GM23338 (cell line): ENCODE data around the gene PPP4R1. TPM values are rescaled to one million over a fixed set of nuclear protein-coding genes. Genes with fewer than 3 reads are reported as not detected.

Source experiments
- ATAC-seq: fragments of 200-7000 bp; cut with Tn5 transposase; 3 replicates; pipeline ENCODE4 v1.9.1; 2020
- DNase-seq: peaks from one replicate; pipeline ENCODE4 v3.0.0-alpha.2; 2015; ENCODE audit warnings: low spot score
- H2AFZ ChIP-seq: fragments of 200-600 bp; sonication (generic); 2 replicates; pipeline ENCODE4 v1.8.0; 2016; ENCODE audit warnings: antibody characterized with exemption, mild to moderate bottlenecking, moderate library complexity
- H3F3A ChIP-seq: fragments of 200-600 bp; sonication (generic); replicated peaks from 2 replicates; pipeline ENCODE4 v1.8.0; 2017; ENCODE audit warnings: antibody characterized with exemption, mixed run types, low read depth
- H3K27ac ChIP-seq: fragments of 200-600 bp; sonication (generic); 2 replicates; pipeline ENCODE4 v1.6.1; 2016; ENCODE audit warnings: low read depth
- H3K27me3 ChIP-seq: fragments of 200-600 bp; sonication (generic); 2 replicates; pipeline ENCODE4 v1.8.0; 2016; ENCODE audit warnings: mild to moderate bottlenecking, mixed run types, moderate library complexity; ENCODE audit not compliant: insufficient read depth
- H3K36me3 ChIP-seq: fragments of 200-600 bp; sonication (generic); 2 replicates; pipeline ENCODE4 v1.8.0; 2016; ENCODE audit warnings: mild to moderate bottlenecking; ENCODE audit not compliant: insufficient read depth
- H3K4me1 ChIP-seq: fragments of 200-600 bp; sonication (generic); 2 replicates; pipeline ENCODE4 v1.8.0; 2016; ENCODE audit warnings: mild to moderate bottlenecking, moderate library complexity; ENCODE audit not compliant: insufficient read depth
- H3K4me2 ChIP-seq: fragments of 200-600 bp; sonication (generic); 2 replicates; pipeline ENCODE4 v1.7.1; 2017; ENCODE audit warnings: mixed run types
- H3K4me3 ChIP-seq: fragments of 200-600 bp; sonication (generic); 2 replicates; pipeline ENCODE4 v1.6.1; 2016; ENCODE audit warnings: mixed run types
- H3K79me2 ChIP-seq: fragments of 200-600 bp; sonication (generic); replicated peaks from 2 replicates; pipeline ENCODE4 v1.8.0; 2017; ENCODE audit warnings: mild to moderate bottlenecking; ENCODE audit not compliant: insufficient read depth
- H3K9me2 ChIP-seq: fragments of 200-600 bp; sonication (generic); 2 replicates; pipeline ENCODE4 v1.8.0; 2017; ENCODE audit not compliant: insufficient read depth
- H4K20me1 ChIP-seq: fragments of 200-600 bp; sonication (generic); replicated peaks from 2 replicates; pipeline ENCODE4 v1.8.0; 2017; ENCODE audit warnings: mild to moderate bottlenecking; ENCODE audit not compliant: insufficient read depth
- H3K27ac Mint-ChIP-seq: 2 replicates; pipeline ENCODE4 v1.8.0; 2020; ENCODE audit warnings: inconsistent platforms, mild to moderate bottlenecking, moderate library complexity, mixed read lengths
- H3K27me3 Mint-ChIP-seq: 3 replicates; pipeline ENCODE4 v1.8.0; 2022; ENCODE audit warnings: low read depth, mild to moderate bottlenecking, moderate library complexity, mixed read lengths, inconsistent platforms; ENCODE audit not compliant: insufficient read depth, poor library complexity
- H3K36me3 Mint-ChIP-seq: 3 replicates; pipeline ENCODE4 v1.8.0; 2021; ENCODE audit warnings: low read depth, mild to moderate bottlenecking, inconsistent platforms, moderate library complexity, mixed read lengths
- H3K4me1 Mint-ChIP-seq: 3 replicates; pipeline ENCODE4 v1.8.0; 2020; ENCODE audit warnings: mild to moderate bottlenecking, inconsistent platforms, mixed read lengths
- H3K4me3 Mint-ChIP-seq: 3 replicates; pipeline ENCODE4 v1.8.0; 2021; ENCODE audit warnings: moderate library complexity, mild to moderate bottlenecking, inconsistent platforms, mixed read lengths
- H3K9me3 Mint-ChIP-seq: 3 replicates; pipeline ENCODE4 v1.8.0; 2020; ENCODE audit warnings: moderate library complexity, mild to moderate bottlenecking, inconsistent platforms, mixed read lengths
- CREB1 ChIP-seq: fragments of 250-450 bp; sonication (Bioruptor Pico); IDR thresholded peaks from 2 replicates; pipeline ENCODE4 v1.5.0; 2020; ENCODE audit warnings: low read depth, mild to moderate bottlenecking, moderate library complexity
- ETS1 ChIP-seq: IDR thresholded peaks from 2 replicates; pipeline ENCODE4 v1.6.1; 2016; ENCODE audit warnings: antibody characterized with exemption
- EZH2 ChIP-seq: fragments of 200-600 bp; sonication (generic); IDR thresholded peaks from one replicate; pipeline ENCODE4 v1.8.0; 2017; ENCODE audit warnings: antibody characterized with exemption, mild to moderate bottlenecking, low read depth; ENCODE audit not compliant: unreplicated experiment
- EZH2phosphoT487 ChIP-seq: fragments of 200-600 bp; sonication (generic); IDR thresholded peaks from one replicate; pipeline ENCODE4 v1.8.1; 2018; ENCODE audit warnings: antibody characterized with exemption; ENCODE audit not compliant: unreplicated experiment
- POLR2AphosphoS5 ChIP-seq: IDR thresholded peaks from 2 replicates; pipeline ENCODE4 v1.6.1; 2016; ENCODE audit warnings: antibody characterized with exemption, low read depth
- STAT1 ChIP-seq: IDR thresholded peaks from one replicate; pipeline ENCODE4 v1.6.1; 2016; ENCODE audit warnings: antibody characterized with exemption; ENCODE audit not compliant: unreplicated experiment
- ZNF331 ChIP-seq: fragments of 250-450 bp; sonication (Bioruptor Pico); IDR thresholded peaks from 2 replicates; pipeline ENCODE4 v1.5.0; 2020; ENCODE audit warnings: low read depth, mild to moderate bottlenecking, moderate library complexity
- polyA plus RNA-seq: library from polyadenylated mRNA; unstranded; fragments of >200 nt; fragmentation: Nextera tagmentation; extraction: Ambion mirVana; gene quantifications from 2 replicates; pipeline ENCODE4 v1.2.1, GENCODE V29; 2016
- total RNA-seq: library from RNA; depleted of rRNA; stranded (reverse); fragments of >200 nt; shearing (Covaris generic); gene quantifications from 2 replicates; pipeline ENCODE4 v1.2.3, GENCODE V29; 2014
- TF ChIP-seq, protein P1 (sequence below): IDR thresholded peaks from one replicate; pipeline ENCODE4 v1.6.1; 2018; ENCODE audit warnings: antibody characterized with exemption; ENCODE audit not compliant: unreplicated experiment
- TF ChIP-seq, protein P2 (sequence below), 2 experiments: fragments of 200-600 bp in 1 of 2; sonication (generic) in 1 of 2; conservative IDR thresholded peaks; 2 replicates each; pipeline versions ENCODE4 v1.5.1 to v1.6.1; 2016 to 2017; ENCODE audit warnings: antibody characterized with exemption in 2 of 2, low read depth in 2 of 2, mild to moderate bottlenecking in 2 of 2, moderate library complexity in 1 of 2

The PPP4R1 gene
- total and polyA plus RNA-seq, 2 experiments from 2014 or later = 18.1 to 79.4 TPM

DNA sequence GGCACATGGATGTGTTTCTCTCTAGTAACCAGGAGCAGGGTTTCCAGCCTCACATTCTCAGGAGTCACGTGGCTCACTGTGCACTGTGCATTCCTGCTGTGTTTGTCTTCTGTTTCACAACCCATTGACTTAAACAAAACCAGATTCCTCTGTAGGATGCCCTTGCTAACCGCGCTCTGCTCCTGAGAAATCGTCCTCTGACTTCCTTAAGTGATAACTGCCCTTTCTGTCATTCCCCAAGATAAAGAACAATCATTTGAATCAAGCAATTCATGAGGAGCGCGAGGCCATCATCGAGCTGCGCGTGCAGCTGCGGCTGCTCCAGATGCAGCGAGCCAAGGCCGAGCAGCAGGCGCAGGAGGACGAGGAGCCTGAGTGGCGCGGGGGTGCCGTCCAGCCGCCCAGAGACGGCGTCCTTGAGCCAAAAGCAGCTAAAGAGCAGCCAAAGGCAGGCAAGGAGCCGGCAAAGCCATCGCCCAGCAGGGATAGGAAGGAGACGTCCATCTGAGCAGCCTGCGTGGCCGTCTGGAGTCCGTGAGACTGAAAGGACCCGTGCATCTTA, 78.8 kb downstream of the PPP4R1 start:
- H3K4me3 Mint-ChIP-seq = no peak overlapping the region
- Histone ChIP-seq H3F3A (0 out of 2 replicates have a peak, but pooled peaks cover 3% of the 10 kb centered on the region), H3K79me2 (no peaks in the 10 kb centered on the region), H3K4me2 (no peak overlapping the region), H4K20me1 (no peaks in the 10 kb centered on the region; the same call in 1 of the 2 replicates), H3K9me2 (no peaks in the 10 kb centered on the region), H3K27ac (no peak overlapping the region), H3K36me3 (no peaks in the 10 kb centered on the region; the same call in 1 of the 2 replicates), H3K4me3 (no peak overlapping the region), H3K4me1 (no peaks in the 10 kb centered on the region), H3K27me3 (no peaks in the 10 kb centered on the region), H2AFZ (no peak overlapping the region)
- peaks cover 3% of the 10 kb centered on the region for H3K27me3 Mint-ChIP-seq
- TF ChIP-seq ETS1 = no peak
- TF ChIP-seq, protein P1, sequence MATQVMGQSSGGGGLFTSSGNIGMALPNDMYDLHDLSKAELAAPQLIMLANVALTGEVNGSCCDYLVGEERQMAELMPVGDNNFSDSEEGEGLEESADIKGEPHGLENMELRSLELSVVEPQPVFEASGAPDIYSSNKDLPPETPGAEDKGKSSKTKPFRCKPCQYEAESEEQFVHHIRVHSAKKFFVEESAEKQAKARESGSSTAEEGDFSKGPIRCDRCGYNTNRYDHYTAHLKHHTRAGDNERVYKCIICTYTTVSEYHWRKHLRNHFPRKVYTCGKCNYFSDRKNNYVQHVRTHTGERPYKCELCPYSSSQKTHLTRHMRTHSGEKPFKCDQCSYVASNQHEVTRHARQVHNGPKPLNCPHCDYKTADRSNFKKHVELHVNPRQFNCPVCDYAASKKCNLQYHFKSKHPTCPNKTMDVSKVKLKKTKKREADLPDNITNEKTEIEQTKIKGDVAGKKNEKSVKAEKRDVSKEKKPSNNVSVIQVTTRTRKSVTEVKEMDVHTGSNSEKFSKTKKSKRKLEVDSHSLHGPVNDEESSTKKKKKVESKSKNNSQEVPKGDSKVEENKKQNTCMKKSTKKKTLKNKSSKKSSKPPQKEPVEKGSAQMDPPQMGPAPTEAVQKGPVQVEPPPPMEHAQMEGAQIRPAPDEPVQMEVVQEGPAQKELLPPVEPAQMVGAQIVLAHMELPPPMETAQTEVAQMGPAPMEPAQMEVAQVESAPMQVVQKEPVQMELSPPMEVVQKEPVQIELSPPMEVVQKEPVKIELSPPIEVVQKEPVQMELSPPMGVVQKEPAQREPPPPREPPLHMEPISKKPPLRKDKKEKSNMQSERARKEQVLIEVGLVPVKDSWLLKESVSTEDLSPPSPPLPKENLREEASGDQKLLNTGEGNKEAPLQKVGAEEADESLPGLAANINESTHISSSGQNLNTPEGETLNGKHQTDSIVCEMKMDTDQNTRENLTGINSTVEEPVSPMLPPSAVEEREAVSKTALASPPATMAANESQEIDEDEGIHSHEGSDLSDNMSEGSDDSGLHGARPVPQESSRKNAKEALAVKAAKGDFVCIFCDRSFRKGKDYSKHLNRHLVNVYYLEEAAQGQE = no peak
- no peak overlapping the region for H3K27ac Mint-ChIP-seq
- DNase-seq = no peak
- no peak for ATAC-seq
- peaks cover 30% of the 10 kb centered on the region for H3K36me3 Mint-ChIP-seq
- H3K9me3 Mint-ChIP-seq = no peaks in the 10 kb centered on the region
- peaks cover 6% of the 10 kb centered on the region for H3K4me1 Mint-ChIP-seq

DNA sequence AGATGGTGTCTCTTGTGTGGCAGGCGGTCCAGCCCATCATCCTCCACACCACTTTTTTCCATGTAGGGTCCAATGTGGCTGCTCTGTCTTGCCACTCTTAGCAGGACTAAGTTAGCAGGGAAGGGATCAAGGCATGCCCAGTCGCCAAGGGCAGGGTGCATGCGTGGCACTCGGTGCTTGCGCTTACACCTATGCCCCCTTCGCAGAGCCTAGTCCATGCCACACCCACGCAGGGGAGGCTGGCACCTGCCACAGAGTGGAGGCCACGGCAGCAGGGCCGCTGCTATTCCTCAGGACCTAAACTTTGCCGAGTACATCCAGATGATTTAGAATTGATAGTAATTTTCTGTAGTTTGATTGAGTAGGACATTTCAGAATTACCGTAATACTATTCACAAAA, 79.5 kb downstream of the PPP4R1 start:
- DNase-seq = no peak
- Histone ChIP-seq H3K9me2 (no peaks in the 10 kb centered on the region), H2AFZ (no peak overlapping the region), H3K4me1 (no peaks in the 10 kb centered on the region), H4K20me1 (no peaks in the 10 kb centered on the region; the same call in 1 of the 2 replicates), H3K27ac (no peak overlapping the region), H3K4me2 (no peak overlapping the region), H3F3A (no peaks in the 10 kb centered on the region), H3K36me3 (no peaks in the 10 kb centered on the region; the same call in 1 of the 2 replicates), H3K27me3 (no peaks in the 10 kb centered on the region), H3K79me2 (no peaks in the 10 kb centered on the region), H3K4me3 (no peak overlapping the region)
- H3K36me3 Mint-ChIP-seq = peaks cover 35% of the 10 kb centered on the region
- no peak for ATAC-seq
- H3K4me1 Mint-ChIP-seq = peaks cover under 1% of the 10 kb centered on the region; the same call in 1 of the 3 replicates
- H3K9me3 Mint-ChIP-seq = no peaks in the 10 kb centered on the region
- H3K4me3 Mint-ChIP-seq = no peak overlapping the region
- no peak overlapping the region for H3K27ac Mint-ChIP-seq
- peaks cover 3% of the 10 kb centered on the region for H3K27me3 Mint-ChIP-seq
- TF ChIP-seq ETS1 = no peak
- TF ChIP-seq ZNF331 (CRISPR knock-in tag) = no peak
- no peak for TF ChIP-seq CREB1 (CRISPR knock-in tag)
- no peak for TF ChIP-seq STAT1
- TF ChIP-seq EZH2 = no peak
- no peak for TF ChIP-seq POLR2AphosphoS5
- TF ChIP-seq, protein P2, sequence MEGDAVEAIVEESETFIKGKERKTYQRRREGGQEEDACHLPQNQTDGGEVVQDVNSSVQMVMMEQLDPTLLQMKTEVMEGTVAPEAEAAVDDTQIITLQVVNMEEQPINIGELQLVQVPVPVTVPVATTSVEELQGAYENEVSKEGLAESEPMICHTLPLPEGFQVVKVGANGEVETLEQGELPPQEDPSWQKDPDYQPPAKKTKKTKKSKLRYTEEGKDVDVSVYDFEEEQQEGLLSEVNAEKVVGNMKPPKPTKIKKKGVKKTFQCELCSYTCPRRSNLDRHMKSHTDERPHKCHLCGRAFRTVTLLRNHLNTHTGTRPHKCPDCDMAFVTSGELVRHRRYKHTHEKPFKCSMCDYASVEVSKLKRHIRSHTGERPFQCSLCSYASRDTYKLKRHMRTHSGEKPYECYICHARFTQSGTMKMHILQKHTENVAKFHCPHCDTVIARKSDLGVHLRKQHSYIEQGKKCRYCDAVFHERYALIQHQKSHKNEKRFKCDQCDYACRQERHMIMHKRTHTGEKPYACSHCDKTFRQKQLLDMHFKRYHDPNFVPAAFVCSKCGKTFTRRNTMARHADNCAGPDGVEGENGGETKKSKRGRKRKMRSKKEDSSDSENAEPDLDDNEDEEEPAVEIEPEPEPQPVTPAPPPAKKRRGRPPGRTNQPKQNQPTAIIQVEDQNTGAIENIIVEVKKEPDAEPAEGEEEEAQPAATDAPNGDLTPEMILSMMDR (conservative IDR thresholded peaks at IDR 0.05; ENCODE audit: low read depth in 2 of 2) = no peak
- TF ChIP-seq, protein P1 = no peak
- no peak for TF ChIP-seq EZH2phosphoT487
